Hepatocyte (in vitro differentiated cells): ENCODE measurements around the gene MGAT4A. TPM values are rescaled to one million over a fixed set of nuclear protein-coding genes. Genes with fewer than 3 reads are reported as not detected.

Source experiments
- DNase-seq: peaks from one replicate; pipeline ENCODE4 v3.0.0-alpha.2; 2016; ENCODE audit warnings: low spot score
- H2AFZ ChIP-seq: fragments of 200-600 bp; sonication (generic); 2 replicates; pipeline ENCODE4 v1.6.0; 2016; ENCODE audit warnings: antibody characterized with exemption, mild to moderate bottlenecking
- H3K27ac ChIP-seq: fragments of 200-600 bp; sonication (generic); 2 replicates; pipeline ENCODE4 v1.5.1; 2016; ENCODE audit warnings: mild to moderate bottlenecking
- H3K27me3 ChIP-seq: fragments of 200-600 bp; sonication (generic); 2 replicates; pipeline ENCODE4 v1.6.1; 2016
- H3K36me3 ChIP-seq: fragments of 200-600 bp; sonication (generic); replicated peaks from 2 replicates; pipeline ENCODE4 v1.5.1; 2016; ENCODE audit warnings: low read depth; ENCODE audit not compliant: insufficient read depth
- H3K4me1 ChIP-seq: fragments of 200-600 bp; sonication (generic); 2 replicates; pipeline ENCODE4 v1.5.1; 2016; ENCODE audit warnings: mild to moderate bottlenecking, moderate library complexity; ENCODE audit not compliant: insufficient read depth
- H3K4me2 ChIP-seq: fragments of 200-600 bp; sonication (generic); 2 replicates; pipeline ENCODE4 v1.6.0; 2016
- H3K4me3 ChIP-seq: fragments of 200-600 bp; sonication (generic); 2 replicates; pipeline ENCODE4 v1.5.1; 2016; ENCODE audit warnings: mild to moderate bottlenecking
- H3K79me2 ChIP-seq: fragments of 200-600 bp; sonication (generic); 2 replicates; pipeline ENCODE4 v1.6.0; 2017; ENCODE audit warnings: mild to moderate bottlenecking
- H3K9me2 ChIP-seq: fragments of 200-600 bp; sonication (generic); replicated peaks from 2 replicates; pipeline ENCODE4 v1.6.0; 2017; ENCODE audit warnings: mild to moderate bottlenecking; ENCODE audit not compliant: insufficient read depth
- H3K9me3 ChIP-seq: fragments of 200-600 bp; sonication (generic); 2 replicates; pipeline ENCODE4 v1.5.1; 2016; ENCODE audit warnings: low read depth, mild to moderate bottlenecking
- H4K20me1 ChIP-seq: fragments of 200-600 bp; sonication (generic); 2 replicates; pipeline ENCODE4 v1.6.0; 2016; ENCODE audit warnings: mild to moderate bottlenecking; ENCODE audit not compliant: insufficient read depth, poor library complexity, severe bottlenecking
- CTCF ChIP-seq: fragments of 200-600 bp; sonication (generic); IDR thresholded peaks from 2 replicates; pipeline ENCODE4 v1.5.1; 2016; ENCODE audit warnings: antibody characterized with exemption, mild to moderate bottlenecking; ENCODE audit not compliant: poor library complexity
- EZH2 ChIP-seq: fragments of 200-600 bp; sonication (generic); IDR thresholded peaks from 2 replicates; pipeline ENCODE4 v1.6.1; 2016; ENCODE audit warnings: antibody characterized with exemption, mild to moderate bottlenecking, borderline replicate concordance
- EZH2phosphoT487 ChIP-seq: fragments of 200-600 bp; sonication (generic); IDR thresholded peaks from one replicate; pipeline ENCODE4 v1.6.1; 2018; ENCODE audit warnings: antibody characterized with exemption, mild to moderate bottlenecking, low read depth, moderate library complexity; ENCODE audit not compliant: unreplicated experiment, severe bottlenecking
- WGBS: methylation state at CpG from one replicate; pipeline ENCODE4 v1.1.6; 2016; ENCODE audit warnings: low lambda C conversion rate; ENCODE audit errors: missing lambda C conversion rate; 5-methylcytosine and 5-hydroxymethylcytosine counted together
- polyA plus RNA-seq: library from polyadenylated mRNA; unstranded; fragments of >200 nt; fragmentation: Nextera tagmentation; extraction: Ambion mirVana; gene quantifications from 2 replicates; pipeline ENCODE4 v1.2.1, GENCODE V29; 2016
- total RNA-seq: library from RNA; depleted of rRNA; stranded (reverse); fragments of >200 nt; gene quantifications from 2 replicates; pipeline ENCODE4 v1.2.3, GENCODE V29; 2014

Gene MGAT4A
- total and polyA plus RNA-seq, 2 experiments from 2014 or later = 10.1 to 21.6 TPM

GRCh38 chr2:98585386-98585785 is 145.5 kb downstream of the MGAT4A start:
- Histone ChIP-seq H3K36me3 (no peaks in the 10 kb centered on the region), H3K4me1 (peaks cover 12% of the 10 kb centered on the region), H3K4me3 (no peak overlapping the region), H3K79me2 (no peaks in the 10 kb centered on the region), H3K27ac (no peak overlapping the region), H3K9me3 (no peaks in the 10 kb centered on the region), H4K20me1 (no peaks in the 10 kb centered on the region), H3K27me3 (no peaks in the 10 kb centered on the region), H3K9me2 (no peaks in the 10 kb centered on the region), H2AFZ (no peak overlapping the region), H3K4me2 (no peak overlapping the region)
- TF ChIP-seq EZH2 (no peak), EZH2phosphoT487 (no peak), CTCF (no peak)
- no peak for DNase-seq
- WGBS = 94% methylated on average over 10 of the region's 10 CpGs

DNA sequence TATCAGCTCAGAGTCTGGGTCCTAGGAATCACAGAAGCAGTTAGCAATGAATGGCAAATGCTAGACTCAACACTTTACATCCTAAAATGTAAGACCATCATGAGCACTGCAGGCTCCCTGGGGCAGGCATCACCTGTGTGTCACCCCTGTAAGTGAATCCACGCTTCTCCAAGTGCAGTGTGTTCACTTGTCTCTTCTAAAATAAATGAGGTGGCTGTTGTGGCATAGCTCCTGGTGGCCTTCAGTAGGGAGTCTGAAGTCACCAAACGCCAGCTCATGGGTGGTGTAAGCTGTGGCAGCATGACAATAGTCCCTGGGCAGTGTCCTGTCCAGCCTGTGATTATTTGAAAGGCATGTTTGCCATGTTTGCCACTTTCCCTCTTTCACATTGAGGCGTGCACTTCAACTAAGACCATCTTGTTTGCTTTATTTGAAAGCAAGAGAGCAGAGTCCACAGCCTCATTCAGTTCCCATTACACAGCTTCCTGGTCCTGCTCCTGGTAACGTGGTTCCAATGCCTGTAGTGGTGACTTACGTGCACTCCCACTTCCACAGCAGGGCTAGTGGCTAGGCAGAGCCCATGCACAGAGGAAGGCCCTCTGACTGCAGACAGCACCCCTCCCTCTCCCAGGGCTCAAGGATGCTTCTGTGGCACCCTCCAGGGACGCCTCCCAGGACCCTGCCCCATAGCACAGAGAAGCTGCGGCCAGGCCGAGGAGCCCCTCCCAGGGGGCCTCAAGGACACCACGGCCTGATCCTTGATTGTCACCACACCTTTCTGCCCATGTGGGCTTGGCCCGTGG is 146.9 kb downstream of the MGAT4A start:
- peak overlapping the region; percentile 6 for H2AFZ ChIP-seq
- H3K9me3 ChIP-seq = no peaks in the 10 kb centered on the region
- no peaks in the 10 kb centered on the region for H3K79me2 ChIP-seq
- H3K4me1 ChIP-seq = peaks cover 12% of the 10 kb centered on the region
- WGBS = 57% methylated on average over 10 of the region's 10 CpGs
- no peaks in the 10 kb centered on the region for H3K9me2 ChIP-seq
- no peak overlapping the region for H3K4me3 ChIP-seq
- H4K20me1 ChIP-seq = no peaks in the 10 kb centered on the region
- H3K27me3 ChIP-seq = no peaks in the 10 kb centered on the region
- DNase-seq = peak; percentile 62
- TF ChIP-seq CTCF = no peak
- no peak for TF ChIP-seq EZH2
- no peak for TF ChIP-seq EZH2phosphoT487
- no peaks in the 10 kb centered on the region for H3K36me3 ChIP-seq
- peak overlapping the region; percentile 87 for H3K27ac ChIP-seq
- H3K4me2 ChIP-seq = peak overlapping the region; percentile 67

GRCh38 chr2:98583276-98583675 is 147.7 kb downstream of the MGAT4A start:
- no peaks in the 10 kb centered on the region for H3K27me3 ChIP-seq
- H2AFZ ChIP-seq = no peak overlapping the region
- no peaks in the 10 kb centered on the region for H3K79me2 ChIP-seq
- no peak for DNase-seq
- H3K4me2 ChIP-seq = no peak overlapping the region
- no peaks in the 10 kb centered on the region for H3K9me3 ChIP-seq
- H3K4me1 ChIP-seq = peaks cover 12% of the 10 kb centered on the region
- H3K36me3 ChIP-seq = no peaks in the 10 kb centered on the region
- H3K4me3 ChIP-seq = no peak overlapping the region
- H4K20me1 ChIP-seq = no peaks in the 10 kb centered on the region
- 92% methylated on average over 7 of the region's 7 CpGs for WGBS
- no peaks in the 10 kb centered on the region for H3K9me2 ChIP-seq
- TF ChIP-seq CTCF = no peak
- no peak for TF ChIP-seq EZH2
- TF ChIP-seq EZH2phosphoT487 = no peak
- peak overlapping the region; percentile 87 for H3K27ac ChIP-seq
